Lung (tissue), 12 donors: ENCODE measurements around the gene SLC3A2. TPM values are rescaled to one million over a fixed set of nuclear protein-coding genes. Genes with fewer than 3 reads are reported as not detected.
A peak's percentile ranks its signal among the peaks of the same experiment; 100 is the strongest.

Experiments
- ATAC-seq: fragments of 200-7000 bp; cut with Tn5 transposase; one replicate; pipeline ENCODE4 v1.9.1; 2020; ENCODE audit warnings: moderate number of reproducible peaks; ENCODE audit not compliant: insufficient read depth, low FRiP score
- DNase-seq, 3 donors: peaks; one replicate each; pipeline ENCODE4 v3.0.0-alpha.2; 2013 to 2017
- H3K27ac ChIP-seq, 2 donors: one replicate each; pipeline ENCODE4 v1.5.1; 2013; ENCODE audit warnings: mild to moderate bottlenecking in 2 of 2, moderate library complexity in 2 of 2, control low read depth in 1 of 2, inconsistent platforms in 1 of 2, low read depth in 1 of 2, low read length in 1 of 2
- H3K27me3 ChIP-seq, 3 donors: one replicate each; pipeline ENCODE4 v1.5.1; 2013; ENCODE audit warnings: low read length in 2 of 3; ENCODE audit not compliant: control insufficient read depth in 3 of 3, insufficient read depth in 3 of 3
- H3K36me3 ChIP-seq, 4 donors: one replicate each; pipeline ENCODE4 v1.5.1; 2013; ENCODE audit warnings: low read length in 4 of 4, mild to moderate bottlenecking in 1 of 4, moderate library complexity in 1 of 4; ENCODE audit not compliant: control insufficient read depth in 4 of 4, insufficient read depth in 4 of 4
- H3K4me1 ChIP-seq, 5 donors: one replicate each; pipeline ENCODE4 v1.5.1; 2013; ENCODE audit warnings: low read length in 5 of 5, mild to moderate bottlenecking in 2 of 5, moderate library complexity in 1 of 5; ENCODE audit not compliant: control insufficient read depth in 5 of 5, insufficient read depth in 5 of 5
- H3K4me3 ChIP-seq: one replicate; pipeline ENCODE4 v1.5.1; 2013; ENCODE audit warnings: mild to moderate bottlenecking, control low read depth, moderate library complexity
- H3K9ac ChIP-seq, 2 donors: one replicate each; pipeline ENCODE4 v1.5.1; 2013; ENCODE audit warnings: low read length in 2 of 2, control low read depth in 1 of 2; ENCODE audit not compliant: insufficient read depth in 1 of 2
- H3K9me3 ChIP-seq, 4 donors: one replicate each; pipeline ENCODE4 v1.5.1; 2013; ENCODE audit warnings: low read length in 3 of 4, mild to moderate bottlenecking in 1 of 4, moderate library complexity in 1 of 4; ENCODE audit not compliant: control insufficient read depth in 4 of 4, insufficient read depth in 3 of 4
- WGBS, 2 donors: extraction: QIAGEN DNeasy Blood & Tissue Kit; methylation state at CpG; one replicate each; pipeline ENCODE4 v1.1.7; 2013; 5-methylcytosine and 5-hydroxymethylcytosine counted together
- polyA plus RNA-seq, 2 donors: library from polyadenylated mRNA; stranded (reverse); fragments of 200-250 nt; gene quantifications; one replicate each; pipeline ENCODE4 v1.2.1, GENCODE V29; 2013
- total RNA-seq, 2 donors: library from RNA; depleted of rRNA in 1 of 2; stranded (reverse); fragments of >200 nt in 1 of 2; gene quantifications; one replicate each; pipeline ENCODE4 v1.2.1, GENCODE V29; 2014 to 2021
- TF ChIP-seq, protein P1 (sequence below): IDR thresholded peaks from 2 replicates; pipeline ENCODE4 v1.5.1; 2012; ENCODE audit warnings: mild to moderate bottlenecking; ENCODE audit errors: control extremely low read depth, extremely low read depth
- donor health status: control.
- donor health status: control.
- donor health status: Bipolar disorder and iron deficiency.
- donor health status: healthy.
- donor health status: DM: yes; HTN: yes; CAD: no.

SLC3A2 gene
- total and polyA plus RNA-seq, 4 donors: 151 to 265 (median 211) TPM

DNA sequence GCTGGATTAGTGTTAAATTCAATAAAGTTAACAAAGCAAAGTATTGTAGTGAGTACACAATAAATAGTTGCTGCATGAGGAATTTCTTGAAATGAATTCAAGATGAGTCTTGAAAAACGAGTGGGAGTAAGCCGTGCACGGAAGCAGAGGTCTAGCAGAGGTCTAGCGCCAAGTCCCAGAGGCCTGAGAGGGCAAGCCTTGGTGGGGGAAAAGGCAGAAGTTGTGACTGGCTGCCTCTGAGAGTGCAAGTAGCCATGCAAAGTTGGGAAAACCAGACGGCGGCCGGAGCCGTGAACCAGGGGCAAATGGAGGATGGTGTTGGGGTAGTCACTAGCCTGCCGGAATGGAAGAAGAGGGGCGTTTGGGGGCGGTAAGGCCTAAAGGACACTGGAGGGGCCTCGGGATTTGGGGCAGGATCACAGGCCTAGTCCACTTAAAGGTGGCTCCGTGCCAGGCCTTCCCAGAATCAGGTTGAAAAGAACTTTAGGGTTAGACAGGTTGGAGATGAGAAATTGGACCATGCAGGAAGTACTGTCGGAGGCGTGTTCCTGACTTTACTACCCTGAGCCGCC, 379 bp upstream of the SLC3A2 start:
- peak overlapping the region; percentile 90 for H3K4me3 ChIP-seq
- DNase-seq (peak in 1 of 3 donors; percentile 56), ATAC-seq (peak; percentile 7)
- peaks cover 15 to 27% (median 22%) of the 10 kb centered on the region in 4 donors for H3K36me3 ChIP-seq
- peaks cover 11 to 35% (median 20%) of the 10 kb centered on the region in 5 donors for H3K4me1 ChIP-seq
- H3K27ac ChIP-seq: peak overlapping the region; percentile 96 to 97
- no peaks in the 10 kb centered on the region for H3K9me3 ChIP-seq
- TF ChIP-seq, protein P1, sequence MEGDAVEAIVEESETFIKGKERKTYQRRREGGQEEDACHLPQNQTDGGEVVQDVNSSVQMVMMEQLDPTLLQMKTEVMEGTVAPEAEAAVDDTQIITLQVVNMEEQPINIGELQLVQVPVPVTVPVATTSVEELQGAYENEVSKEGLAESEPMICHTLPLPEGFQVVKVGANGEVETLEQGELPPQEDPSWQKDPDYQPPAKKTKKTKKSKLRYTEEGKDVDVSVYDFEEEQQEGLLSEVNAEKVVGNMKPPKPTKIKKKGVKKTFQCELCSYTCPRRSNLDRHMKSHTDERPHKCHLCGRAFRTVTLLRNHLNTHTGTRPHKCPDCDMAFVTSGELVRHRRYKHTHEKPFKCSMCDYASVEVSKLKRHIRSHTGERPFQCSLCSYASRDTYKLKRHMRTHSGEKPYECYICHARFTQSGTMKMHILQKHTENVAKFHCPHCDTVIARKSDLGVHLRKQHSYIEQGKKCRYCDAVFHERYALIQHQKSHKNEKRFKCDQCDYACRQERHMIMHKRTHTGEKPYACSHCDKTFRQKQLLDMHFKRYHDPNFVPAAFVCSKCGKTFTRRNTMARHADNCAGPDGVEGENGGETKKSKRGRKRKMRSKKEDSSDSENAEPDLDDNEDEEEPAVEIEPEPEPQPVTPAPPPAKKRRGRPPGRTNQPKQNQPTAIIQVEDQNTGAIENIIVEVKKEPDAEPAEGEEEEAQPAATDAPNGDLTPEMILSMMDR: no peak
- WGBS, 2 donors: 0 to 1% methylated on average over 16 of the region's 16 CpGs
- peak overlapping the region; percentile 98 for H3K9ac ChIP-seq
- no peaks in the 10 kb centered on the region for H3K27me3 ChIP-seq

- peak; percentile 60 for ATAC-seq
These were observed 1.1 kb downstream of the SLC3A2 start for GRCh38 chr11:62881579-62882430.

GRCh38 chr11:62882431-62882749, 1.7 kb downstream of the SLC3A2 start:
- H3K27ac ChIP-seq: peak overlapping the region in 1 of 2 donors; percentile 80
- ATAC-seq (no peak), DNase-seq (no peak)
- peak overlapping the region; percentile 98 for H3K9ac ChIP-seq
- H3K27me3 ChIP-seq: no peaks in the 10 kb centered on the region
- WGBS, 2 donors: 34 to 60% methylated on average over 6 of the region's 6 CpGs
- H3K4me1 ChIP-seq: peaks cover 15 to 35% (median 20%) of the 10 kb centered on the region in 5 donors
- H3K4me3 ChIP-seq: peak overlapping the region; percentile 55
- H3K9me3 ChIP-seq: no peaks in the 10 kb centered on the region
- H3K36me3 ChIP-seq: peaks cover 33 to 45% (median 39%) of the 10 kb centered on the region in 4 donors
- TF ChIP-seq, protein P1: no peak

More at GRCh38 chr11:62881579-62882430, 1.1 kb downstream of the SLC3A2 start:
- H3K27ac ChIP-seq: peak overlapping the region; percentile 74 to 97
- peak; percentile 96 to 98 (median 98) for DNase-seq
- no peaks in the 10 kb centered on the region for H3K9me3 ChIP-seq
- peaks cover 14 to 35% (median 20%) of the 10 kb centered on the region in 5 donors for H3K4me1 ChIP-seq
- peak overlapping the region; percentile 98 for H3K9ac ChIP-seq
- 5 to 6% methylated on average over 19 to 21 of the region's 21 CpGs for WGBS, 2 donors
- peak overlapping the region; percentile 55 for H3K4me3 ChIP-seq
- TF ChIP-seq, protein P1: no peak
- H3K36me3 ChIP-seq: peaks cover 29 to 41% (median 35%) of the 10 kb centered on the region in 4 donors
- H3K27me3 ChIP-seq: no peaks in the 10 kb centered on the region
